ENCODE measurements around the gene INPP4B.
"Not testable (repeated sequence)": the region's sequence is repeated elsewhere in the genome, so short reads cannot be mapped to it uniquely, and the experiment has no call there.

INPP4B gene

DNA sequence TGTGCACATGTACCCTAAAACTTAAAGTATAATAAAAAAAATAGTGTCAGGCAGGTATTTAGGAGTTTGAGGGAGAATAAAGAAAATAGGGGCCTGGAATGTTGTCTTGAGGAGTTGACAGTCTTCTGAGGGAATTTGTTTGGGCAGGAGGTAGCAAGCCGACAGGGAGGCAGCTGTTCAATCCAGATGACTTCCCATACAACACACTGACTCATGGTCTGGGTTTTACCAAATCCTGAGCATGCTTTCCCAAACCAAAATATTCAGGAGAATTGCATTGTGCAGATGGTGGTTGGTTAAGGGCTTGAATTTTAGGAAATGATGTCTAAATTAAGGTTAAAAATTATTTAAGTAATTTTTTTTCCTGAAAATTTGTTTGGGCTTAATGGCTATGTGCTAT lies 430.0 kb downstream of the INPP4B start:
- no peak for DNase-seq (ENCODE audit: low read depth in 2 of 2)

DNA sequence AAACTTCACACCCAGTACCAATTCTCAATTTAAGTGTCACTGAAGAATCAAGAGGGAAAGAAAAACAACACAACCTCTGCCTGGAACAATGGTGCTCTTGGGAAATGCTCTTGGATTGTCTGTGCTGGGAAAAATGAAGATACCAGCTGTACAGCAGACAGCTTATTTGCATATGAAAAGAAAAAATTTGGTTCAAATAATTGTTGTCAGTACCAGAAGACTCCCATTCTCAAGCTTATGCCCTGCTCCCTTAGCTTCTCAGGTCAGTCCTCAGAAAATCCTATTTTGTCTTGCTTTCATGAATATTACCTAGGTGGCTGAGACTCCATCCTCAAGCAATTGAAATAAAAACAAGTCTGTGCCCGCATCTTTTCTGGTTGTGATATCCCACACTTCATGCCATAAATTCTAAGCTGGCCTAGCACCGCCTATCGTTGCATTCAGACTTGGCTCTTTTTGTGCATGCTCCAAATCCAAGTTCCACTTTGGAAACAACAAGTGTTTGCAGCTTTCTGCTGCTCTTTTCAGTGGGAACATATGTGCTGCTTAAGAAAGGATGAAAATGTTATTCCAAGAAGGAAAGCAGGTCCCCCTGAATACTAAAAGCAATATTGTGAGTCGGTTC lies 431.6 kb downstream of the INPP4B start:
- DNase-seq (ENCODE audit: low read depth in 2 of 2), result no peak

DNA sequence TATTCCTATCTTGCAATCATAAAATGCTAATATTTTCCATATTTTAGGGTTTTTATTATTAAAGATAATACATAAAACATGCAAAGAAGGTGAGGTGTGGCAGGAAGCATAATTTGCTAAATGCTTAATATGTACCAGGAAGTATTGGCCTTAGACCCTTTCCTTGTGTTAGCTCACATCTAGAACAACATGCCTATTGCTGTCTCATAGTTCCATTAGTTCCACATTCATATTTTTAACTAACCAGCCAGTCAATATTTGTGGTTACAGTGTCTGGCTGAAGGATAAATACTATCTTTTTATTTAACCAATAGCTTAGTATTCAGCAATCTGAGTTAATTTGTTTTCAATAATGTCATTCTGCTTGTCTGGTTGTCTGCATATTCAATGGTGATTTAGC lies 432.6 kb downstream of the INPP4B start:
- DNase-seq (ENCODE audit: low read depth in 2 of 2), result no peak

DNA sequence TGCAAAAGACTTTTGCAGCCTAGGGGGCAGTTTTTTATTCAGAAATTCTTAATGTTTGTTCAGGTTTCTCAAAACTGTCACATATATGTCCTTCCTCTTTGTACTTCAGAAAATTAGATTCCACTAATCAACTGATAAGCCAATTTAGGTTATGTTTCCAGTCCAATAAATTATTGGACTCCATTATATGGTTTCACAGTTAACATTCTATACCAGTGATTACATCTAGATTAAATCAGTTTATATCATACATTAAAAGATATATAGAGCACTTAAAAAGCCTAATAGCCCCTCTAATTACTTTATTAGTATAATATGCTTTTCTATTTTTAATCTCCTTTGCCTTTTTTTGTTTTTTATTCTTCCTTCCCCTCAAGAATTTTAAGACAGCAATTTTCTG lies 434.1 kb downstream of the INPP4B start:
- no peak for DNase-seq (ENCODE audit: low read depth in 2 of 2)

DNA sequence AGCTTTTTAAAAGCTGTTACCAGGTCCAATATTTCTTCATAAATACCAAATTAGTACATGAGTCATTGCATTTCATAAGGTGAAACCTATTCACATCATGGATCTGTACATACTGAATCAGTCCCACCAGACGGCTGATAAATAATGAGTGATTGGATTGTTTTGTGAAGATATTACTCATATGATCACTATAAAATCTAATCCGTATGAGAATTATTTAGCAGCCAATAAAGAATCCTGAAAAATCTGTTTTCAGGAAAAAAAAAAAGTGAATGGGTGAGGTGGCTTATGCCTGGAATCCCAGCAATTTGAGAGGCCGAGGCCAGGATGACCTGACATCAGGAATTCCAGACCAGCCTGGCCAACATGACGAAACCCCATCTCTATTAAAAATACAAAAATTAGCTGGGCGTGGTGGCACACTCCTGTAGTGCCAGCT lies 438.1 kb downstream of the INPP4B start:
- no peak for DNase-seq (ENCODE audit: low read depth in 2 of 2)

DNA sequence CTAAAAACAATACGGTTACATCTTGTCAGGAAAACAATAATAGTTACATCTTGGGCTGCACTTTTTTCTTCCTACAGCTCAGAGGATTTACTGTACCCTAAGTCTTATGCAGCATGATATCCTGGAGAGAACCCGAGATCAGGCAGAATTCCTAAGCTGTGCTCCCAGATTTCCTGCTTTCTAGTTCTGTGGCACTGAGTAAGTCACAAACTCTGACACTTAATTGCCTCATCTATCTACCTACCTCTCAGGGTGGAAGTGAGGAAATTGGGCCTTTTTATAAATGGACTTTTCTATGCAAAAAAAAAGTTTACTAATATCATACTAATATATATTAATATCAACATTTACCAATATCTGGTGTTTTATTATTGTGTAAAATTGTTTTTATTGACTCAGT lies 438.5 kb downstream of the INPP4B start:
- DNase-seq (ENCODE audit: low read depth in 2 of 2), result no peak

DNA sequence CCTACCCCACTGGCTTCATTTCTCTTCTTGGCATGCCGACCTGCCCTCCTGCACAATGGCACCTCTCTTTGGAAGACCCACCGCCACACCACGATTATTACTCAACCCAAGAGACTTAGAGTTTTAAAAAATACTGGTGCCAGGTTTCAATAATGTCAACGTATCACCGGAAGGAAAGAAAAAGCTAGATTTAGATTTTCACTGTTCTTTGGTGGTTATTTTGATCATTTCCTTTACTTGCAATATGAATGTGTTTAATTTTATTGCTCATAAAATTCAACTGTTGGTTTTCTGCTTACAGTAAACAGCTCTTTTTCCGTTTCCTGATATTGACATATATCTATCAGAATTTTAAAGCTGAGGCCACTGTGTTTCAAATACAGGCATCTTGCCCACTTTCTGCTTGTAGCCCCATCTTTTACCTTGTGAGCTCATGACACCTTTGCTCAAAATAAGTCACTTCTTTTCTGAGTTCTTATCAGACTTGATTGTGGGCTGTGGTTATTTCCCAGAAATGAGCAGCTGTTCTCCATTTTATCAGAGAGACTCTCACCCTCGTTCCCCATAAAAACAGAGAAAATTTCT lies 439.1 kb downstream of the INPP4B start:
- no peak for DNase-seq (ENCODE audit: low read depth in 2 of 2)

DNA sequence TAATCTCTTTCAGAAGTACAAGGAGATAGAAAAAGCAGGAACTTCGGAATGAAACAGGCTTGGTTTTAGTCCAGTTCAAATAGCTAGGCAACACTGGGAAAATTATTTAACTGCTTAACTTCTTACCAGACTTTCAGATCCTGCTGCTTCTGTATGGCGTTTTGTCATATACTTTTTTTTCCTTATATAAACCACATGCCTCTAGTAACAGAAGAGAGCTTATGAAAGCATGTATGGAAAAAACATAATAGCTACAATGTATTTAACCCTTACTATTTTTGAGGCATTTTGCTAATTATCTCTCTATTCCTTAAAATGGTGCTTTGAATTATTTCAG lies 439.6 kb downstream of the INPP4B start:
- DNase-seq (ENCODE audit: low read depth in 2 of 2), result no peak

DNA sequence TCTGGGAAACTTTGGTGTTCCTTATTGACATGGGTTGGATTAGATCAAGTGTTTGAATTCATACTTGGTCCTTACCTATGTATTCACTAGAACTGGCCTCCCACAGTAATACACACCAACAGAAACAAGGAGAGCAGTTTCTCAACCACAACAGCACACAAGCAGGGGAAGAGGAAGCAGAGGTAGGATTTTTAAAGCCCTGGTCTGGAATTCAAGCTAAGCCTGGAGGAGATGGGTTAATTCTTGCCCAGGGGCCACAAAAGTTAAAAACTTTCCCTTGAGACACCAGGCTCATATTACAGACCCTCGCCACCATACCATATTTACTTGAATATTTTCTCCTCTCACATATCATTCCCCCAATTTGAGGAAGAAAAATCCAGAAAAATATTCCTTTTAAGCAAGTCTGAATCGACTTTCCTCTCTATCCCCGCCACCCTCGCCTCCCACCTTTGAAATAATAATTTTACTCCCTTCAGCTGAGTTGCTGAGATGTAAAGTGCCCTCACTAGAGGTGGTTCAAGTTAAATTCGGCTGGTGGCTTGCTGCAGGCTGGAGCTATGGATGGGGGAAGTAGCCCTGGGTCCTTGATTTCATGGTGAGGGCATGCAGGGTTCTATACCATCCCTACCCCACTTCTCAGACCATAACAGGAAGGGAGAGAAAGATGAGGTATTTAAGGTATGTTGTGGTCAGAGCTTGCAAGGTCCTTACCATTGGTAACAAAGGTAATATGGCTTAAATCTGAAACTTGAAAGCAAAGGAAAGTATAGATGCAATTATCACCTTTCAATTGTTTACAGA lies 440.2 kb downstream of the INPP4B start:
- no peak for DNase-seq (ENCODE audit: low read depth in 2 of 2)

DNA sequence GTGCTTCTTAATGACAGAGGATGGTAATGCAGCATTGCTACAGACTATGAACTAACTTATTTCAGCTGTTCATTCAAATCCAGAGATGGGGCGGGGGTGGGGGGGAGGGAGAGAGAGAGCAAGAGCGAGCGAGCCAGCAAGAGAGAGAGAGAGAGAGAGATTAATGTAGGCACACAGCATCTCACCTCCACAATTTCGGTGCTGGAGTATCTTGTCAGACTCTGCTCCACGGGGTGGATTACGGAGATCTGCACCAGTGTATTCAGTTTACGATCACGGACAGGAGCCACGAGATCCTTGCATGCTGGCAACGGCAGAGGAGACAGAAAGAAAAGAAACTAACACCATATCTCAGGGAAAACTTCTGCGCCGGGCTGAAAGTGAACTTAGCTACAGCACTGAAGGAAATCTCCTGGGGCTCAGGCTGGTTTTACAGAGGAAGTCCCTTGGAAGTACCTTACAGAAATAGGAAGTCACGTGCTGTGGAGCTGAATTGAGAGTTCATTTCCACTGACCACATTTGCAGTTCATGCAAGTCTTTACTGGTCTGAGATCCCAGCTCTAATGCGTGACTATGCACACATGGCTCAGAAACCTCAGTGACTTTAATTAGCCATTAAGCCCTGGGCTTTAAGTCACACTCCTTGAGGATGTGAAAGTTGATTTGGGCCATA lies 440.9 kb downstream of the INPP4B start:
- peak in 1 of 2 donors; percentile 25 for DNase-seq (ENCODE audit: low read depth in 2 of 2)

DNA sequence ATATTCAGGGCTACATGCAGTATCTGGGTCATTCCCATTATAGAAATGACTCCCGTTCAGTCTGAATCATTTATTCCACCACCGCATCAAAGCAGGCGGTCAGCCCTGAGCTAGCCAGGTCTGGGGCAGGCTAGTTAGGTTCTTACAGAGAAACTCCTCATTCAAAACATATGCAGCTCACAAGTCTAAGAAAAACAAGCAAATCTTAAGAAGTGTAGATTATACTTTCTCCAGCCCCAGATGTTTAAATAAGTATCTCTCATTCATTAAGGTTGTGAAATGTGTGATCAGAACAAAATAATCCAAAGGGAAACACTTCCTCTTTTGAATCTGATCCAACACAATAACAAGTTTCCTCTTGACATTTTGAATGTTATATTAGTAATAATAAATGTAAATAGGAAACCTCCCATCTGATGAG lies 441.9 kb downstream of the INPP4B start:
- DNase-seq (ENCODE audit: low read depth in 2 of 2), result no peak

DNA sequence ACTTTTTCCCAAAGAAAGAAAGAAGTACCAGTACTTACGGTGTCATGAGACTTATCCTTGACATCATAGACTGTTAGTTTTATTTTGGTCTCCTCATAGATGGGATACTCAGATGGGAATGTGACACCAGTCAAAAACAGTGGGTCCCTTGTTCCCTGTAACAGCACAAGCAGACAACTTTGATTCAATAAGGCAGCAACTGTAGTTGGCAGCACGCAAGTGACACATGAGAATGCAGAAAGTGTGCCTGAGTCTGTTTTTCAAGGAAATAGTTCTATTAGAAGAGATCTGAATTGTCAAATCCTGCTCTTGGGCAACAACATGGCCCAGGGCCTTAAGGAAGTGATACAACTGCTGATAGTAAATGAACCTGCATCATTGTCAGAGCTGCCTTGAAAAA lies 443.2 kb downstream of the INPP4B start:
- DNase-seq (ENCODE audit: low read depth in 2 of 2), result no peak

DNA sequence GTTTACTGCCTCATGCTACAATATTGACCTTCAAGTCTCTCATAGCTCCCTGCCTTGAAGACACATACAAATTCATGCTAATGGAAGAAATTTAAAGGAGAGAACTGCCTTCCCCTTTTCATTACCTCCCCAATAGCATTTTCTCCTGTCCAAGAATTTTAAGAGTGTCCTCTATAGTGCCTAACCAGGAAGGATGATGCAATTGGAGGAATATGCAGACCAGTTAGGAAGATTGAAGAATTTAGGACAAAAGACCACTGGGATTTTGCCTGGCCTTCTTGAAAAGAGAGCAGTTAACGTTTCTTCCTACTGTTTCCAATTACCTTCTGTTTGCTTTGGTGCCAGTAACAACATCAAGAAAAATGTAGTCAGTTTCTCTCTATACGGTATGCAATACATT lies 443.9 kb downstream of the INPP4B start:
- no peak for DNase-seq (ENCODE audit: low read depth in 2 of 2)

DNA sequence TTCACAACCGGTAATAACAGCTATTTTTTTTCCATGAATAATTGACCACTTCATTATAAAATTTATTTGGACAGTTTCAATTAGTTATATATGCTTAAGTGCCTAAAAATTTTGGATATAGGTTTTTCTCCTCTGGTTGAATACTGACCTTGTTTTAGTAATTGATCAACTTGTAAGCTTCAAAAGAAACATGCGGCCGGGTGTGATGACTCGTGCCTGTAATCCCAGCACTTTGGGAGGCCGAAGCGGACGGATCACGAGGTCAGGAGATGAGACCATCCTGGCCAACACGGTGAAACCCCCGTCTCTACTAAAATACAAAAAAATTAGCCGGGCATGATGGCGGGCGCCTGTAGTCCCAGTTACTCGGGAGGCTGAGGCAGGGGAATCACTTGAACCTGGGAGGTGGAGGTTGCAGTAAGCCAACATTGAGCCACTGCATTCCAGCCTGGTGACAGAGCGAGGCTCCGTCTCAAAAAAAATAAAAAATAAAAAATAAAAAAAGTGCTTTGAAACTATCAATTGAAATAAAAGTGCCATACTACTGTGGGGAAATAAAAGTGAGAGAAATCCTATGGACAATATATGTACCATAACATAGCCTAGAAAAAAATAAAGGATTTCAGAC lies 448.6 kb downstream of the INPP4B start:
- DNase-seq (ENCODE audit: low read depth in 2 of 2), result not testable (repeated sequence)

DNA sequence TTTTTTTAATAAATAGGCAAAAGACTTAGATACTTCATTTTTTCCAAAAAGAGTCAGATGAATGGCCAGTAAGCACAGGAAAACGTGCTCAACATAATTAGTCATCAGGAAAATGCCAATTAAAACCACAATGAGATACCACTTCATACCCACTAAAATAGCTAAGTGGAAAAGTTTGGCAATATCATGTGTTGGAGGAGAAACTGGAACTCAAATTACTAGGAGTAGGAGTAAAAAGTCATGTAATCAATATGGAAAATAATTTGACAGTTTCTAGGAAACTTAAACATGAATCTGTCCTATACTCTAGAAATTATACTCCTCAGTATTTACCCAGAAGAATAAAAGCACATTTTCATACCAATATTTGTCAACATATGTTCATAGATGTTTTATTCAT lies 449.8 kb downstream of the INPP4B start:
- DNase-seq (ENCODE audit: low read depth in 2 of 2), result no peak

DNA sequence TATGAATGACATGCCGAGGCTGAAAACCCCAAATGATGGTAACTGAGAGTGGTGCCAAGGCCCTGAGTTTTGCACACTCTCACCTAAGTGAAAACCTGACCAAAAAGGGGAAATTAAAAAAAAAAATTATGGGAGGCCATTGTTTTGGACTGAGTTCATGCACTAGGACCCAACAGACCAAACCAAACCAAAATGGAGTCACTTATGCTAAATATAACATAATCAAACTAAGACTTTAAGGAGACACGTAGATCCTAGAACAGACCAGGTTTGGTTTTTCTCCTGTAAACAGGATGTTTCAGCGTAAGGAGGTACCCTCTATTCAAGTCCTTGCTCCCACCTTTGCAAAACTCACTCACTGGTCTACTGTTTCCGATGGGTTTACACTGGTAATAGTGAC lies 453.0 kb downstream of the INPP4B start:
- DNase-seq (ENCODE audit: low read depth in 2 of 2), result no peak

DNA sequence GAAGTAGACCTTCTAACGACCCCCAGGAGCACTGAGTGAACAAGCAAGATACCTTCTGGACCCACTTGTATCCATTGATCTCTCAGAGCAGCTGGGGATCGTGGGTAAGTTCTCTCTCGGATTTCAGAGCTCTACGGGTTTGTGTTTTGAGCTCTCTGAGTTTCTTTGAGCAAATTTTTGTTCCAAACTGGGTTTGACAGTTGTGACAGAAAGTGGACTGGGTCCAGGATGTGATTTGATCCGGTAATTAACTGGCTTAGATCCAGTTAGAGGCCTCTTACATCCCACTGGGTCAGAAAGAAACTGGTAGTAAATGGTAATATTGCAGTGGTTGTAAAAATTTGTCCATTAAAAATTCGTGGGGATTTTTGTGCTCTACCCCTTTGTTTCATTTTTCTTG lies 459.2 kb downstream of the INPP4B start:
- DNase-seq (ENCODE audit: low read depth in 2 of 2), result no peak

DNA sequence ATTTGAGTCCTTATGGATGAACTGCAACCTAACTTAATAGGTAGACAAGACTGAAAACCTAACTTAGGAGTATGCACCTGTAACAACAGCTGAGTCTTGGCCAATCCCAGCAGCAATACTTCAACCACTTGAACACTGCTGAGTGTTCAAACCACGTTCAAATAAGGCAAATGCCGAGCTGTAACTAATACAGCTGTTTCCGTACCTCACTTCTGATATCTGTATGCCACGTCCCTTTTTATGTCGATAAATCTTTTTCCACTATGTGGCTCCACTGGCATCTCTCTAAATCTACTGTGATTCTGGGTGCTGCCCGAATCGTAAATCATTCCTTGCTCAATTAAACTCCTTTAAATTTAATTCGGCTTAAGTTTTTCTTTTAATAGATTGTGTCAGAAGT lies 459.7 kb downstream of the INPP4B start:
- no peak for DNase-seq (ENCODE audit: low read depth in 2 of 2)

DNA sequence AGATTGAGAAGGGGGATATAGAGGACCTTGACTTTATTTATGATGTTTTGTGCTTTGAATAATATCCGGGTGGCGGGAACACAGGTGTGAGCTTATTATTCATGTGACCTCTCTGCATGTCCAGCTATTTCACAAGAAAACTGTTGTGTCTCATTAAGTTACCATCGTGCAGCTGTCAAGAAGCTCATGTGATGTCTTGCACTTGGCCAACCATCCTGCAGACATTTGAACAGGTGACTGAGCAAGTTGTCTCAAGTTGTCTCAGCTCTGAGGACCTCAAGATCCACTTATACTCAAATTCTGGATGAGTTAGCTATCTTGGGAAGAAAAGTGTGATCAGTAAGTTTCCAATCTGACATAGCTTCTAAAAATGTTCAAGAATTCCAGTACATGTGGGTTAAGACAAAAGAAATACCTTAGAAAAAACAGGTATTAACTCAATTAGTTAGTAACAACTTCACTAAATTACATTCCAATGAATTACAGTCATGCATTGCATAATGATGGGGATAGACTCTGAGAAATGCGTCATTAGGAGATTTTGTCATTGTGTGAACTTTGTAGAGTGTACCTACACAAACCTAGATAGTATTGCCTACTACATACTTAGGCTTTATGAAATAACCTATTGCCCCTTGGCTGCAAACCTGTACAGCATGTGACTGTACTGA lies 462.2 kb downstream of the INPP4B start:
- no peak for DNase-seq (ENCODE audit: low read depth in 2 of 2)

DNA sequence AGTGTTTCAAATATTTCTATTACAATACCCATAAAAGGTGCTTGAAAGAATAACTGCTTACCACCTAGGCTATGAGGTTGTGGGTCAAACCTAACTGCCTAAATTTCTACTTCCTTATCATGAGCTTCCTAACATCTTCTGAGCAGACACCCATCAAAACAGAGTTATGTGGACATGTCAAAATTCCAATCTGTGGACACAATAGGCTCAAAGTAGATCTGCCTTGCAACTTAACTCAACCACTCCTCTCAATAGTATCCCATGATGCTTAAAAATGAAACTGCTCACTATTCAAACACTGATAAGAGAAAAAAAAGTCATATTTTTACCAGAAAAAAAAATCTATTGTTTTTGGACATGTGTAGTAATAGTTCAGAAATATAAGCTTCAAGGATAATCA lies 462.7 kb downstream of the INPP4B start:
- no peak for DNase-seq (ENCODE audit: low read depth in 2 of 2)

DNA sequence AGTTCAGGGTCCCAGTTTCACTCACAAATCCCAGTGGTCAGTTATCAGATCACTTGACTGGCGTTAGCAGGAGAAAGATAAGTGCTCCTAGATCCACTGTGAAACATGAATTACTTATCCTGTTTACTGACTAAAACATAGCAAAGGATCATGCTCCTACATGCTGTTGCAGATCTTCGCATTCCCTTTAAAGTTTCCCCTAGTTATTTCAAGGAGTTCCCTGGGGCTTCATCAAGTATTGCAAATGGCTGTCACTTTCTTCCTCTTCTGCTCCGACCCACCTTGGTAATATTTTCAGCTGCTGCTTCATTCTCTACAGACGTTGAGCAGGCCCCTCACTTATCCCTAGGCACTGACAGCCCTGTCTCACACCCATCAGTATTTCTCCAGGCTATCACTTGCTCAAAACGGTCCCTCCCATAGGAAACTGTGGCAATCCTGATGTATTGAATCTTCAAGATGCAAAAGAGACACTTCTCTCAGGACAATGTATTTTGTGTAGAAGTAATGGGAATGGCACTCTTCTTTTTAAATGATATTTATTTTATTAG lies 466.0 kb downstream of the INPP4B start:
- no peak for DNase-seq (ENCODE audit: low read depth in 2 of 2)
